ENCODE results near the gene LCE4A.

LCE4A gene

DNA sequence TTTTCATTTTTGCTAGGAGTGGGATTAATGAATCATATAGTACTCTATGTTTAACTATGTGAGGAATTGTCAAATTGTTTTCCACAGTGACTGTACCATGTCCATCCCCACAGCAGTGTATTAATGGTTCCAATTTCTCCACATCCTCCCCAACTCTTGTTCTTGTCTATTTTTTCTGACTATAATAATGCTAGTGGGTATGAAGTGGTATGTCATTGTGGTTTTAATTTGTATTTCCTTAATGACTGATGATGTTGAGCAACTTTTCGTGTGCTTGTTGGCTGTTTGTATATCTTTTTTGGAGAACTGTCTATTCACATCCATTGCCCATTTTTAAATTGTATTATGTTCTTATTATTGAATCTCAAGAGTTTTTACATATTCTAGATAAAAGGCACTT lies 39.9 kb downstream of the LCE4A start:
- DNase-seq = no peak

DNA sequence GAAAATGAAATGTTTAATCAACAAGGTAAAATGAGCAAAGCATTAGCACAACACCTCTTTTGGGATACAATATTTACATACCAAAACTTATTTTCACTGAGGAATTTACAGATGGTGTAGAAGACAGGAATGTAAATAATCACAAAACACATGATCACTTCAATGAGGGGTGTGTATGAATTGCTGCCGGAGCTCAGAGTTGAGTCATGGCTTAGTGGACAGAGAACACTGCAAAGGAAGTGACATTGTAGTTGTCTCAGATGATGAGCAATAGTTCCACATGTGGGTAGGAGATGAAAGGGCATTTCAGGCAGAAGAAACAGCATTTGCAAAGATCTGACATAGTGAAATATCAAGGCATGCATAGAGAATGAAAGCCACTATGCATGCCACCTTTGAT lies 44.3 kb downstream of the LCE4A start:
- no peak for DNase-seq

DNA sequence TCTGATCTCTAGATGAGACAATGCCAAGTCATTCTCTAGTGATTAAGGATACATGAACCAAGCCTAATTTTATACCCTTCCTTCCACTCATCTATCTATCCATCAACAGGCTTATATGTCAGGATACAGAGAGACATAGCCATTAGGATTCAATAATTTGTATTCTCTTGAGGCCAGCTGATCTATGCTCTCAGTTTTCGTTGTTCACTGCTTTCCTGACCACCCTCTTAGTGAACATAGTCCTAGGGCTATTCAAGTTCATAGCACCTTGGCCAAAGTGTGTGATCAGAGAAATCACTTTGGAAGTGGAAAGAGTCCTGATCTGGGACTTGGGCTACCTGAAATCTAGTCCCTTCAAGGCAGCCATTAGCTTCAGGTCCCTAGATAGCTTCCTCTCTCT lies 45.6 kb downstream of the LCE4A start:
- DNase-seq = no peak

DNA sequence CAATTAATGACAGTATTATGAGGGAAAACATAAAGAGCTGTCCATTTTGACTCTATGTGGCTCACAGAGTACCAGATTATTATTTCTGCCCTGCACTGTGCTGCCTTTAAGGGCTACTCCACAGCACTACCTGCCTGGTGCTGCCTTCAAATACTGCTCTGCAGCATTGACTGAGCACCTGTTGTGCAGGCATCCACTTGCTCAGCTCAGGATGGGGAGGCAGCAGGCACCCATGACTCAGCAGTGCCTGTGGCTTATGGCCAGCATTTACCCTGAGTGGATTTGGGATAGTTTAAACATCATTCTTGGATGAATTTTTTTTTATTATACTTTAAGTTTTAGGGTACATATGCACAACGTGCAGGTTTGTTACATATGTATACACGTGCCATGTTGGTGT lies 48.9 kb downstream of the LCE4A start:
- DNase-seq = no peak

DNA sequence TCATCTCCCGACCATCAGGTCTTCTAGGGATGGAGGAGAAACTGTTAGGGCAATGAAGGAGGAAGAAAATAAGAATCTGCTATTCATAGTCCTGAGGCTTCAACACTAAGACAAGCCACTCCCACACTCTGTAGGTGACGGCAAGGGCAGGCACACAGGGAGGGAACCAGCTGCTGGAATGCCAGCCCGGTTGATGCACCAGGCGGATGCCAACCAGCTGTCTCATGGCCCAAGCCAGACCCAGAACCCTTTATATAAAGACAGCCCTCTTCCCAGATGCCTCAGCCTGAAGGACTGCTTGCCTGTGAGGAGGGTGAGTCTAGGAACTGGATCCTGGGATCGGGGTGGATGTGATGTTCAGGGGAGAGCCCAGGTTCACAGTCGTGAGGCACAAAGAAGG lies 49.8 kb downstream of the LCE4A start, which contains the start of gene KPRP:
TSS of gene KPRP (plus strand) at position 279 of the 400 bp plus-strand sequence. CDS start 1,564 bp downstream, outside the sequence.
- no peak for DNase-seq

DNA sequence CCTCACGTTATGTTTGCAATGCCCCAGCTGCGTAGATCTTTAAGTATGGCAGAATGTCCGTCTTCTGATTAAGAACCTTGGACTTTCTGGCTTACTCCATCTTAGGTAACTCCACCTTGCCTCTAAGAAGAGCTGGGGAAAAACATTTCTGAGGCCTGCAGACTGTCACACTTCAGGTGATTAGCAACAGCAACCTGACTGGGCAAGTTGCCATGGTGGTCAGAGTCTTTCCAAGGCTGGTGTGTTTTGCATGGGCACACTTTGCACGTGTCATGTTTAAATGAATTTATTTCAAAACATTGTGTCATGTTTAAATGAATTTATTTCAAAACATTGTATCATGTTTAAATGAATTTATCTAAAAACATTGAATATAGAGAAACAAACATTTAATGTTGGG lies 50.7 kb downstream of the LCE4A start:
- no peak for DNase-seq
